ENCODE data around the gene TMUB1.

DNA sequence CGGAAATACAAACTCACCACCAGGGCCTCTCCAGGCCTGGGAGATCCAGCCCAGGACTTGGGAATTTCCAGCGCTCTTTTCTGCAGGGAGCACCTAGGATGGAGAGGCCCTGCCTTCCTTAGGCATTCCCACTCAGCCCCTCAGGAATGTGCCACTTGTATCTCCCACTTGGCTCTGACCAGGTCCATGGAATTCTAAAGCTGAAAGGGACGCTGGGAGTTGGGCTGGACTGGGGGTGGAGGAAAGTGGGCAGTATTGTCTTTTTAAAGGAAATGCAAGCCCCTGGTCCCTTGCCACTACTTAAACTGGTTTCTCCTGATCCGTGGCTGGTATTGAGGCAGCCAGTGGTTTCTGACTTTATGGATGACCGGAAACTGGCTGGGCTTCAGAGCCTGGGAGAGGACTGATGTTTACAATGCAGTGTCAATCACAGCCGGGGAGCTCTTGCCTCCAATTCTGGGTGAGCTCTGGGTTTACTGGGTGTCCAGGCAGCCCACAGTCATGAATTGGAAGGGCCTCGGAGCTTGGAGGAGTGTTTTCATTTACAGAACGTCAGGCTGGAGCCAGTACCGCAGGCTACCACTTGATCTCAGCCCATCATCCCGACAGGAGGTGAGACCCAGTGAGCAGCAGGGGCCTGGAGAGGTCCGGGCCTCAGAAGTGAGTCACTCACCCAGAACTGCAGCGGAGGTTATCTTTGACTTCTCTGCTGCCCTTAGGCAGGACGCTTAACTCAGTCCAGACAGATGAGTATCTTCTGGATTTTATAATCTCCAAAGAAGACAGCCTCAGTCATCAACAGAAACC lies 30.3 kb upstream of the TMUB1 start:
- TF ChIP-seq, protein P1, sequence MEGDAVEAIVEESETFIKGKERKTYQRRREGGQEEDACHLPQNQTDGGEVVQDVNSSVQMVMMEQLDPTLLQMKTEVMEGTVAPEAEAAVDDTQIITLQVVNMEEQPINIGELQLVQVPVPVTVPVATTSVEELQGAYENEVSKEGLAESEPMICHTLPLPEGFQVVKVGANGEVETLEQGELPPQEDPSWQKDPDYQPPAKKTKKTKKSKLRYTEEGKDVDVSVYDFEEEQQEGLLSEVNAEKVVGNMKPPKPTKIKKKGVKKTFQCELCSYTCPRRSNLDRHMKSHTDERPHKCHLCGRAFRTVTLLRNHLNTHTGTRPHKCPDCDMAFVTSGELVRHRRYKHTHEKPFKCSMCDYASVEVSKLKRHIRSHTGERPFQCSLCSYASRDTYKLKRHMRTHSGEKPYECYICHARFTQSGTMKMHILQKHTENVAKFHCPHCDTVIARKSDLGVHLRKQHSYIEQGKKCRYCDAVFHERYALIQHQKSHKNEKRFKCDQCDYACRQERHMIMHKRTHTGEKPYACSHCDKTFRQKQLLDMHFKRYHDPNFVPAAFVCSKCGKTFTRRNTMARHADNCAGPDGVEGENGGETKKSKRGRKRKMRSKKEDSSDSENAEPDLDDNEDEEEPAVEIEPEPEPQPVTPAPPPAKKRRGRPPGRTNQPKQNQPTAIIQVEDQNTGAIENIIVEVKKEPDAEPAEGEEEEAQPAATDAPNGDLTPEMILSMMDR (IDR thresholded peaks at IDR 0.05): no peak
- TF ChIP-seq EZH2 (IDR thresholded peaks at IDR 0.05; ENCODE audit: borderline replicate concordance, insufficient read depth, low read depth, low read length, poor library complexity, severe bottlenecking): no peak

Measured in B cell (primary cell).